GM21515 (cell line): ENCODE measurements around the gene RIN3.

Experiments
- ATAC-seq: cut with Tn5 transposase; IDR thresholded peaks from one replicate; pipeline ENCODE4 v1.9.1; 2021; ENCODE audit not compliant: unreplicated experiment

RIN3 gene

DNA sequence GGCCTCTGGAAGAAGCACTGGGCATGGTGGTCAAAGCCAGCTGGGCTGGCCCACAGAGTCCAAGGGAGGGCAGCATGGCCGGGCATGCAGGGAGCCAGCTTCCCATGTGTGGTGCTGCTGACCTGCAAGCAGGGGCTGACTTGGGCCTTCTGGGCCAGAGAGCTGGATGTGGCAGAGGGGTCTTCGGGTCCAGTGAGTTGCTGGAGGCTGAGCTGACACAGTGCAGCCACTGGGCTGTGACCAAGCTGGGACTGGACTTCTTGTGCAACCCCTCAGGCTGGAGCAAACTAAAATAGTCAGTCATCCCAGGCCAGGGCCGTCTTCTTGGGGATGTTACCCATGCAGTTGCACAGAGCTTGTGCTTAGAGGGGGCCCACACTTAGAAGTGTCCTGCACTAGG, 7.3 kb upstream of the RIN3 start:
- no peak for ATAC-seq

- ATAC-seq: peak; percentile 63
Observed at GRCh38 chr14:92507174-92507768, 6.3 kb upstream of the RIN3 start.

DNA sequence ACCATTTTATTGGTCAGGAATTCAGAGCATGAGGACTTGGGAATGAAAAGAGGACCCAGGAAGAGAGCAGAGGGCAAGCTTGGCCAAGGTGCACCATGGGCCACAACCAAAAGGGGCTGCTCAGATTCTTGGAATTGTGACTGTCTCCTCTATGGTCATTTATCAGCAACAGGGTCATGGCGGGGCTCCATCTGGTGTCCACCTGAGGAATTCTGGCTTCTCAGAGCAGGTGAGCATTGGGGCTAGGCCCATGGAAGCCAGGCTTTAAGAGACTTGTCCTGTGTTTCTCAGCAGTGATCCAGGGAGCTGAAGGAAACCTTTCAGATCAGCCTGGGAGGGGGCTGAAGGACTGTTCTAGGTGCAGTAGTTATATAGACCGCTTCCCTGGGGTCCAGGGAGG, 2.6 kb upstream of the RIN3 start:
- ATAC-seq: no peak

DNA sequence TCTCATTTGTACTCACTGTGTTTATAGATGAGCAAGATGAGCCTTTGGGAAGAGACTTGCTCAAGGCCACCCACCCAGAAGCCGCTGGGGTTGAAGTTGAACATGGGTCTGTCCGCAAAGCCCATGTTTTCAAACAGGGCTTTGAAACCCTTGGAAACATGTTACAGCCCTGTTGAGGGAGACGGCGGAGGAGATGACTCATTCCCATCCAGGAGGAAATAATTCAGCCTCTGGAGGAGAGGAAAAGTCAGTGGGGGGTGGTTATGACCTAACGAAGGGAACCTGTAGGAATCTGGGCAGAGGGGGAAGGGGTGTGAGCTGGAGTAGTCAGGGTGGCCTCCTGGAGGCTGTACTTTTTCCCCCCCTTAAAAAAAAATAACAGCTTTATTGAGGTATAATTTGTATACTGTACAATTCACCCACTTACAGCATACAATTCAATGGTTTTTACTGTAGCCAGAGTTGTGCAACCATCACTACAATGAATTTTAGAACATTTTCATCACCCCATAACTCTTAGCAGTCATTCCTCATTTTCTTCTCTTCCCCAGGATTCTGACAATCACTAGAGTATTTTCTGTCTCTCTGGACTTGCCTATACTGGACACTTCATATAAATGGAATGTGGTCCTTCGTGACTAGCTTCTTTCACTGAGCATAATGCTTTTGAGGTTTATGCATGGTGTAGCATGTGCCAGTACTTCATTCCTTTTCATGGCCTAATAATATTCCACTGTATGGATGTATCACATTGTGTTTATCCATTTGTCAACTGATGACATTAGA, 1.9 kb upstream of the RIN3 start:
- ATAC-seq: no peak

GRCh38 chr14:92512807-92513203, 776 bp upstream of the RIN3 start:
- no peak for ATAC-seq

DNA sequence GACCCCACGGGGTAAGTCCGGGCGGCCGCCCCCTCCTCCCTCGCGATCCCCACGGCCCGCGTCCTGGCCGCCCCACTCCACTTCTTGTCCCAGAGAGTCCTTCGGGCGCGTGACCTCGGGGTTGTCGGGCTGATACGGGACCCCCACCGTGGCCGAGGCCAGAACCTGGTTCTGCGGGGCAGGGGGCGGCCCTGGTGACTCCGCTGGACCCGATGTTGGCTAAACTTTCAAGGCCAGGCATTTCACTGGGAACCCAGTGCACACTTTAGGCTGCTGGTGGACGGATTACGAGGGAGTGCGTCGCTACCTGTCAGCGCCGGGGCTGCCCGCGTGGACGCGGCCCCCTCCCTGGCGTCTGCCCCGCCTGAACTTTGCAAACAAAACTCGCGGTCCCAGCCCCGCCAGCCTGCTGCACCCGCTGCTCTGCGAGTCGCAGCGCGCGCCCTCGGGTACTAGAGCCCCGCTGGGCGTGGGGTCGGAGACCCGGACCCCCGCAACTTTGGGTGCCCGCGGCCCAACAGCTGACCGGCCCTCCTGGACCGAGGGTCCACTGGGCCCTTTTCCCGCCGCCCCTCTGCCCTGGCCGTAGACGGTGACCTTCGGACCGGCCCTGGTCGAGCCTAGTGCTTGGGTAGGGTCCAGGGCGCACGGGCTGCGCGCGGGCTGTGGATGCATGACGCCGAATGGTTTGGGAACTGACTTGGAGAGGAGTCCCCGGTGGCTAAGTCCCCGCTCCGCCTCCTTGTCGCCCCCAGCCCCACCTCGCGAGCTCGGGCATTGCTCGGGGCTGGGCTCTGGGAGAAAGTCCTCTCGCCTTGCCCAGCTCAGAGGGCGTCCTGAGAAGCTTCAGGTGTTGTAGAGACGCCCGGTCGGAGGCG, 624 bp downstream of the RIN3 start:
- peak; percentile 16 for ATAC-seq

DNA sequence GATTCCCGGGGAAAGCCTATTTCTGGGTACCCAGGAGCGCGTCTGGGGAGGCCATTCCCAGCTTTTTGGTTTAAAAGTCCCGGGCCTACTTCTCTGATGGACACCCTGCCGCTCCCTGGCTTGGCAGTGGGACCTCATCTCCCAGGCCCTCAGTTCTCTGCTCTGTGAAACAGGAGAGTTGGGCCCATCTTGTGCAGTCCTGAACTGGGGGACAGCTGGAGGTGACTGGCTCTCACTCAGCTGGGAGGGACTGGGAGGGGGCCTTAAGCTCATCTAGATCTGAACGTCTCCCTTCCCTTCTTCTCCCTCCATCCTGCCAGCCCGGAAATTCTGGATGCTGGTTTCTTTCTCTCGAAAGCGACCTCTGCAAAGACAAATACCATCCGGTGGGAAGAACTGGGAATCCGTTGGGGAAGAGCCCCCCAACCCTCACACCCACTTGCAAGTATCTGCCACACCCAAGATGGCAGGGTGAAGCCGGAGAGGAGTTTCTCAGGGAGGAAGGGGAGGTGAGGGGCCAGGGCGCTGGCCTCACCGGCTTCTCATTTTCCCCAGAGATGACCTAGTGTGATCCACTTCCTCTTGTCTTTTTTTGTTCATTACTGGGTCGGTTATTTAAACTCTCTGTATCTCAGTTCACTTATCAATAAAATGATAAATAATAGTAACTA, 1.4 kb downstream of the RIN3 start:
- ATAC-seq: no peak

DNA sequence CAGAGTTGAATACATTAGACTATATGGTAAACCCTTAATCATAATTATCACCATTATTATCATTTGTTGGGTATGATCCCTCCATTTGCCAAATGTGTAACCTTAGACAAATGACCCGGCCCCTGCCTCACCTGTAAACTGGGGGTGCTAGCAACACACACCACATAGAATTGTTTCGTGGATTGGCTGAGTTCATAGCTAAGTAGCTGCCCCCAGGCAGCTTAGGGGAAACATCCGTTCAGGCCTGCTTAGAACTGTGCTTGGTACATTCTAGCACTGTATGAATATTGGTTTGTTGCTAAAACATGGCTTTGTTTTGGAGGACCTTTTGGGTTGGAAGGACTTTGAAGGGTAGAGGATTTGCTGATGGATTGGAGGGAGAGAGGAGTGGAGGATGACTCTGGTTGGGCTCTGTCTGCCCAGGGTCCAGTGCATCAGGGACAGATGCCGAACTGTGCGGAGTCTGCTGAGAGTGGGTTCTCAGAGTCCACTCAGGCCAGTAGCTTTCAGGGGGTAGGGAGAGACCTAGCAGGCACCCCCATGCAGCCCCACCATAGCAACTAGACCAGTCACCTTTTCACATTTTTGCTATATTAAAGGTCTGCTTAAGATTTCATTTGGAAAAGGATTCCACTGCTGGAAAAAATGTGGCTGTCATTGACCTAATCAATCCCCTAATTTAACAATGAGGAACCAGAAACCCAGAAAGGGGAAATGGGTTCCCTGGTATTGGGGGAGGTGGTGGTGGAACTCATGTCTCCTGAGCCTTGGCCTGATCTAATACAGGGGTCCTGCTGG, 2.2 kb downstream of the RIN3 start:
- no peak for ATAC-seq

DNA sequence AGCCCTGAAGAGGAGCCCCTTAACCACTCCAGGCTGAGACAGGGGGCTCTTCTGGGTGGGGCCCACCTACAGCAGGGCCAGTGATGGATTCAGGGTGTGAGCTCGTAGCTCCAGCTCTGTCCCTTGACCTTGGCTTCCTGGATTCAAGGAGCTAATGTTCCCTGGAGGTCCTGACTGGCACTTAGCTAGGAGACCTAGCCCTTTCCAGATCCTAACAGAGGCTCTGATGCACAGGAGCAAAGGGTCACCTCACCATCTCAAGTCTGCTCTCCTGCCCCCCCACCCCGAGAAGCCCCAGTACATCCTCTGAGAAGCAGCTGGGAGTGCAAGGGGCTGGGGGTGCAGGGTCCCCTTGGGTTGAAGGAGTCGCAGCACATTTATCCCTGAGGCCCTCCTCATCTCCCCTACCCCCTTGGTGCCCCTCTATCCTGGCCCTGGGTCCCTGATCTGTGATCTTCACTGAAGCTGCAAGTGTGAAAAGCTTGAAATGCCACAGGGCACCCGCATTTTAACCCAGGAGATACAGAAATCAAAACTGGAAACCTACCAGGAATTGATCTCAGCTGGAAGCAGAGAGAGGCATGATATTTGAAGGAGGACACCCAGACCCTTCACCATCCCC, 2.9 kb downstream of the RIN3 start:
- no peak for ATAC-seq

DNA sequence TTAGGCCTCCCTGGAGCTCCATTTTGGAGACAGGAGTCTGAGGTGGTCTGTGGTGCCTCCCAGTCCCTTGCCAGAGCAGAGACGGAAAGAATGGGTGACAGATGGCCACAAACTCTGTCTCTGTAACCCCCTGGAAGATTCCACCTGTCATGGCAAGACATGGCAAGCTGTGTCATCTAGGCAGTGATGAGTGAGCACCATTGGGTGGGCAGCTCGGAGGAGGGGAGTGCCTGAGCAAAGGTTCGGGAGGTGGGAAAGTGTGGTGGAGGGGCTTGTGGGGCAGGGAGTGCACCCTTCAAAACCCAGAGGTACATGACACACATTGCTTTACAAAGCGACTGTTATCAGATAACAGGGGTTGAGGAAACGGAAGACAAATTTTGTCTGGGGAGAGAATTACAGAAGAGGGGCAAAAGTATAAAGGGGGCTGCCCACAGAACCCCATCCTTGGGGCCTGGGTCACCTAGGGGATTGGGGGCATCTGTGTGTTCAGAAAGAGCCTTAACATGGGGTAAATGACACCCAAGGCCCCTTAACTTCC, 3.5 kb downstream of the RIN3 start:
- no peak for ATAC-seq

GRCh38 chr14:92517761-92518160, 4.2 kb downstream of the RIN3 start:
- ATAC-seq: no peak

DNA sequence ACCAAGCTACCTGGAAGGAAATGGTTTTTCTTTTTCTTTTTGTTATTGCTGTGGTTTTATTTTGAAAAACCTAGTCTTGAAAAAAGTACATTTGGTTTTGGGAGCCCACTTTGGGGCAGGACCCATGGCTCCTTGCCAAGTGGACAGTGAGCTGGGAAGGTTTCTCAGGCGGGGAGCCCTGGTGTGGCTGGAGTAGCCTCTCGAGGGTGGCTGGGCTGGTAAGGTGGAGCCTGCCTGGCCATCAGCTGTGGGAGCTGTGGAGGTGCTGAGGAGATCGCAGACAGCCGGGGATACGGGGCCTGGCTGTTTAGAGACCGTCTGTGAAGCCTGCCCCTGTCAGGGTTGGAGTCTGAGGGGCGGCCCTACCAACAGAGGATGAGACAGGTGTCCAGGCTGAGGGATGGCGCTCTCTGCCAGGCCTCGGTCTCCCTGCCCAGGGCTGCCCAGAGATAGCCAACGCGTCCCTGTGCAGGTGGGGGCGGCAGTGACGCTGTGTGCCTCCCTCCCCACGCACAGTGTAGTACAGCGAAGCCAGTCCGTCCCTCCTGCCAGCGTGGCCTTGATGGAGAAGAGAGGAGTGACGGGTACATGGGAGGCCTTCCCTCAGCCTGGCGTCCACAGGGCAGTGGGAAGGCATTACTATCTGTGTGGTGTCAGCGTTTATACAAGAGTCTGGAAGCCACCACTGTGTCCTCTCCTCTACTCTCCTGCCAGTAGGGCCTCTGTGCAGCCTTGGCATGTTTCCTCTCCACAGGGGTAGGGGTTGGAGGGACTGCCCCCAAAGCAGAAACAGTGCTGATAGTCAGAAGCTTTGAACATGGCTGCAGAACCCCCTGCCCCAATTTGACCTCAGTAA, 5.9 kb downstream of the RIN3 start:
- ATAC-seq: no peak

- no peak for ATAC-seq
Observed at GRCh38 chr14:92520102-92521057, 6.8 kb downstream of the RIN3 start.

- no peak for ATAC-seq
Observed at GRCh38 chr14:92521058-92521415, 7.5 kb downstream of the RIN3 start.

DNA sequence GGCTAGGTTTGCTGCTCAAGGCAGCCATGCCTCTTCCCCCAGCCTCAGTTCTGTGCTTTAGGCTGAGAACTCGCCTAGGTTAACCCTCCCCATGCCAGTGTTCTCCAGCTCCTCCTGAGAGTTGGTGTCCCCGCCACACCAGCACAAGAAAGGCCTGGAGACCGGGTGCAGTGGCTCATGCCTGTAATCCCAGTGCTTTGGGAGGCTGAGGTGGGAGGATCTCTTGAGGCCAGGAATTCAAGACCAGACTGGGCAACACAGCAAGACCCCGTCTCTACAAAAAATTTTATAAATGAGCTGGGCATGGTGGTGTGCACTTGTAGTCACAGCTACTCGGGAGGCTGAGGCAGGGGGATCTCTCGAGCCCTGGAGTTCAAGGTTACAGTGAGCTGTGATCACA, 10.2 kb downstream of the RIN3 start:
- ATAC-seq: no peak

DNA sequence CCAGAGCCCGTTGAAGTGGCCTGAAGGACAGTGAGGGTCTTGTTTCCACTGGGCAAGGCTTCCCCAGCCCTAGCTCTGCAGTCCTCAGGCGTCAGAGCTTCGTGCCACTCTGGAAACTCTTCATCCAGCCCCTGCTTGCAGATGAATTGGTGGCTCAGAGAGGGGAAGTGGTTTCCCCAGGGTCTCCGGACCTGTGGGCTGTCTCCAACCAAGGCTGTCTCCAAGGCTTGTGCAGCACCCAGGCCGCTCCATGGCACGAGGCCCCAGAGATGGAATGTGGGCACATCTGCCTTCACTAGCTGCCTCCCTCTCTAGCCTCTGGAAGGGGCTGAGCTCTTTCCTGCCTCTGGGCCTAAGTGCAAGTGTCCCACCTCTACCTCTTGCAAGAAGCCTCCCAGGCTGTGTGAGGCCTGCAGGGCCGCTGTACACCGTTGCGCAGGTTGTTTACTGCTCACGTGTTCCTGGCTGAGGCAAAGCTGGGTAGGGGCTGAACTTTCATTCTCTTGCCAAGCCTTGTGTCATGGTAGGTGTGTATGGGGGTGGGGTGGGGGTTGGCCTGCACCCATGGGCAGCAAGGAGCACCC, 11.1 kb downstream of the RIN3 start:
- ATAC-seq: no peak

DNA sequence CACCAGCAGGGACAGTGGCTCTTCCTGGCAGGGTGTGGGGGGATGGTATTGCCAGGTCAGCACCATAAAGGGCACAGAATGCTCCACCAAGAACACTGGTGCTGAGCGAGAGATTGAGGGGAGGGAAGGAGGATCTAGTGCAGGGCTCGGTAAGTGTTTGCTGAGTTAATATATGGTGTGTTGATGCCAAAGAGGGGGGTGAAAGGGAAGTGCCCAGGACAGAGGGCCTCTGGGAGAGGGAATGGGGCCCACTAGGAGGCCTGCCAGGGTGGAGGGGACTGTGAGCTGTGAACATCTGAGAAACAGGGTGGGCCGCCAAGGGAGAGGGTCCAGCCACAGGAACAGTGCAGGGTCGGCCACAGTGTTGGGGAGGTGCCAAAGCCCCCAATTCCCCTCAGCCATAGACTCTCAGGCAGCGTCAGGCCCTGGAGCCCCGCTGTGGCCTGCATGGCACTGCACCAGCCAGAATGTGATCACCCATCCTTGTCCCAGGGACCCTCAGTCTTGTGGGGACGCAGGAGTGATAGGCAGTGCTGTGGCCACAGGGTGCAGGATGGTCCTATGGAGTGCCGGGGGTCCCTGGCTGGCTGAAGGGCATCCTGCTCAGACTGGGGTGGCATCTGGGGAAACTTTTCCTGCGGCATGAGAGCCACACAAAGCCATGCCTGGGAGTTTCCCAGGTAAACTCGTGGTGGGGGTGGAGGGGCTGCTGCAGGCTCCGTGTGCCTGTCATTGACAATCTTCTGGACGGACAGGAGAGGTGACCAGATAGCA, 11.9 kb downstream of the RIN3 start:
- ATAC-seq: no peak
